ENCODE results near the gene EAPP. TPM values are rescaled to one million over a fixed set of nuclear protein-coding genes. Genes with fewer than 3 reads are reported as not detected.

The EAPP gene
- total and polyA plus RNA-seq, 2 experiments from 2014 or later = 25.0 to 53.6 TPM

DNA sequence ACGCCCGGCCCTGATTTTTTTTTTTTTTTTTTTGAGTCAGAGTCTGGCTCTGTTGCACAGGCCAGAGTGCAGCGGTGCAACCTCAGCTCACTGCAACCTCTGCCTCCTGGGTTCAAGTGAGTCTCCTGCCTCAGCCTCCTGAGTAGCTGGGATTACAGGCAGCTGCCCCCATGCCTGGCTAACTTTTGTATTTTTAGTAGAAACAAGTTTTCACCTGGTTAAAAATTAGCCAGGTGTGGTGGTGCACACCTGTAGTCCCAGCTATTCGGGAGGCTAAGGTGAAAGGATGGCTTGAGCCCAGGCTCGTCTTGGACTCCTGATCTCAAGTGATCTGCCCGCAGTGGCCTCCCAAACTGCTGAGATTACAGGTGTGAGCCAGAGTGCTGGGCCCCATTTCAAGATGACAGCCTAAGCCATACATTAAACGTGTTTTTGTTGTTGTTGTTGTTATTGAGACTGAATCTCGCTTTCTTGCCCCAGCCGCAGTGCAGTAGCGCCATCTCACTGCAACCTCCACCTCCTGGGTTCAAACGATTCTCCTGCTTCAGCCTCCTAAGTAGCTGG lies 42.7 kb upstream of the EAPP start (continued):
- TF ChIP-seq, protein P1, sequence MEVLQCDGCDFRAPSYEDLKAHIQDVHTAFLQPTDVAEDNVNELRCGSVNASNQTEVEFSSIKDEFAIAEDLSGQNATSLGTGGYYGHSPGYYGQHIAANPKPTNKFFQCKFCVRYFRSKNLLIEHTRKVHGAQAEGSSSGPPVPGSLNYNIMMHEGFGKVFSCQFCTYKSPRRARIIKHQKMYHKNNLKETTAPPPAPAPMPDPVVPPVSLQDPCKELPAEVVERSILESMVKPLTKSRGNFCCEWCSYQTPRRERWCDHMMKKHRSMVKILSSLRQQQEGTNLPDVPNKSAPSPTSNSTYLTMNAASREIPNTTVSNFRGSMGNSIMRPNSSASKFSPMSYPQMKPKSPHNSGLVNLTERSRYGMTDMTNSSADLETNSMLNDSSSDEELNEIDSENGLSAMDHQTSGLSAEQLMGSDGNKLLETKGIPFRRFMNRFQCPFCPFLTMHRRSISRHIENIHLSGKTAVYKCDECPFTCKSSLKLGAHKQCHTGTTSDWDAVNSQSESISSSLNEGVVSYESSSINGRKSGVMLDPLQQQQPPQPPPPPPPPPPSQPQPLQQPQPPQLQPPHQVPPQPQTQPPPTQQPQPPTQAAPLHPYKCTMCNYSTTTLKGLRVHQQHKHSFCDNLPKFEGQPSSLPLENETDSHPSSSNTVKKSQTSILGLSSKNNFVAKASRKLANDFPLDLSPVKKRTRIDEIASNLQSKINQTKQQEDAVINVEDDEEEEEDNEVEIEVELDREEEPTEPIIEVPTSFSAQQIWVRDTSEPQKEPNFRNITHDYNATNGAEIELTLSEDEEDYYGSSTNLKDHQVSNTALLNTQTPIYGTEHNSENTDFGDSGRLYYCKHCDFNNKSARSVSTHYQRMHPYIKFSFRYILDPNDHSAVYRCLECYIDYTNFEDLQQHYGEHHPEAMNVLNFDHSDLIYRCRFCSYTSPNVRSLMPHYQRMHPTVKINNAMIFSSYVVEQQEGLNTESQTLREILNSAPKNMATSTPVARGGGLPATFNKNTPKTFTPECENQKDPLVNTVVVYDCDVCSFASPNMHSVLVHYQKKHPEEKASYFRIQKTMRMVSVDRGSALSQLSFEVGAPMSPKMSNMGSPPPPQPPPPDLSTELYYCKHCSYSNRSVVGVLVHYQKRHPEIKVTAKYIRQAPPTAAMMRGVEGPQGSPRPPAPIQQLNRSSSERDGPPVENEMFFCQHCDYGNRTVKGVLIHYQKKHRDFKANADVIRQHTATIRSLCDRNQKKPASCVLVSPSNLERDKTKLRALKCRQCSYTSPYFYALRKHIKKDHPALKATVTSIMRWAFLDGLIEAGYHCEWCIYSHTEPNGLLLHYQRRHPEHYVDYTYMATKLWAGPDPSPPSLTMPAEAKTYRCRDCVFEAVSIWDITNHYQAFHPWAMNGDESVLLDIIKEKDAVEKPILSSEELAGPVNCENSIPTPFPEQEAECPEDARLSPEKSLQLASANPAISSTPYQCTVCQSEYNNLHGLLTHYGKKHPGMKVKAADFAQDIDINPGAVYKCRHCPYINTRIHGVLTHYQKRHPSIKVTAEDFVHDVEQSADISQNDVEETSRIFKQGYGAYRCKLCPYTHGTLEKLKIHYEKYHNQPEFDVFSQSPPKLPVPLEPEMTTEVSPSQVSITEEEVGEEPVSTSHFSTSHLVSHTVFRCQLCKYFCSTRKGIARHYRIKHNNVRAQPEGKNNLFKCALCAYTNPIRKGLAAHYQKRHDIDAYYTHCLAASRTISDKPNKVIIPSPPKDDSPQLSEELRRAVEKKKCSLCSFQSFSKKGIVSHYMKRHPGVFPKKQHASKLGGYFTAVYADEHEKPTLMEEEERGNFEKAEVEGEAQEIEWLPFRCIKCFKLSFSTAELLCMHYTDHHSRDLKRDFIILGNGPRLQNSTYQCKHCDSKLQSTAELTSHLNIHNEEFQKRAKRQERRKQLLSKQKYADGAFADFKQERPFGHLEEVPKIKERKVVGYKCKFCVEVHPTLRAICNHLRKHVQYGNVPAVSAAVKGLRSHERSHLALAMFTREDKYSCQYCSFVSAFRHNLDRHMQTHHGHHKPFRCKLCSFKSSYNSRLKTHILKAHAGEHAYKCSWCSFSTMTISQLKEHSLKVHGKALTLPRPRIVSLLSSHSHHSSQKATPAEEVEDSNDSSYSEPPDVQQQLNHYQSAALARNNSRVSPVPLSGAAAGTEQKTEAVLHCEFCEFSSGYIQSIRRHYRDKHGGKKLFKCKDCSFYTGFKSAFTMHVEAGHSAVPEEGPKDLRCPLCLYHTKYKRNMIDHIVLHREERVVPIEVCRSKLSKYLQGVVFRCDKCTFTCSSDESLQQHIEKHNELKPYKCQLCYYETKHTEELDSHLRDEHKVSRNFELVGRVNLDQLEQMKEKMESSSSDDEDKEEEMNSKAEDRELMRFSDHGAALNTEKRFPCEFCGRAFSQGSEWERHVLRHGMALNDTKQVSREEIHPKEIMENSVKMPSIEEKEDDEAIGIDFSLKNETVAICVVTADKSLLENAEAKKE (CRISPR knock-in tag; IDR thresholded peaks at IDR 0.05) = no peak
- TF ChIP-seq CREB1 (CRISPR knock-in tag; IDR thresholded peaks at IDR 0.05; ENCODE audit: low read depth) = no peak

DNA sequence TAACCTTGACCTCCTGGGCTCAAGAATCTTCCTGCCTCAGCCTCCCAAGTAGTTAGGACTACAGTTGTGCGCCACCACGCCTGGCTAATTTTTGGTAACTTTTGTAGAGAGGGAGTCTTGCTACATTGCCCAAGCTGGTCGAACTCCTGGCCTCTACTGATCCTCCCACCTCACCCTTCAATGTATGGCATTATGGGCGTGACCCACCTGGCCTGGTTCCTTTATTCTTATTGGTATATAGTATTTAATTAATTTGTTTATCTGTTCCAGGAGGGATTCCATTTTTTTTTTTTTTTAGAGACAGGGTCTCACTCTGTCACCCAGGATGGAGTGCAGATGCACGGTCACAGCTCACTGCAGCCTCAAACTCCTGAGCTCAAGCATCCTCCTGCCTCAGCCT lies 40.9 kb upstream of the EAPP start:
- Histone ChIP-seq H3K27me3 (ENCODE audit: insufficient read depth) (no peaks in the 10 kb centered on the region), H3K4me3 (no peak overlapping the region), H2AFZ (no peak overlapping the region), H3K79me2 (replicated peaks; ENCODE audit: insufficient read depth) (no peaks in the 10 kb centered on the region), H3K4me2 (no peak overlapping the region), H4K20me1 (replicated peaks; ENCODE audit: insufficient read depth) (no peaks in the 10 kb centered on the region; the same call in 1 of the 2 replicates), H3F3A (replicated peaks; ENCODE audit: low read depth) (no peaks in the 10 kb centered on the region), H3K4me1 (ENCODE audit: insufficient read depth) (no peaks in the 10 kb centered on the region), H3K27ac (ENCODE audit: low read depth) (no peak overlapping the region), H3K36me3 (ENCODE audit: insufficient read depth) (peaks cover 24% of the 10 kb centered on the region), H3K9me2 (ENCODE audit: insufficient read depth) (no peaks in the 10 kb centered on the region)
- Mint-ChIP-seq H3K36me3 (ENCODE audit: low read depth) (peaks cover 46% of the 10 kb centered on the region), H3K9me3 (no peaks in the 10 kb centered on the region), H3K4me3 (no peak overlapping the region), H3K4me1 (no peaks in the 10 kb centered on the region), H3K27me3 (ENCODE audit: insufficient read depth, low read depth, poor library complexity) (peaks cover 4% of the 10 kb centered on the region), H3K27ac (no peak overlapping the region)
- DNase-seq (ENCODE audit: low spot score) (no peak), ATAC-seq (no peak)
- TF ChIP-seq POLR2AphosphoS5 (IDR thresholded peaks at IDR 0.05; ENCODE audit: low read depth) (no peak), ZNF331 (CRISPR knock-in tag; IDR thresholded peaks at IDR 0.05; ENCODE audit: low read depth) (no peak), EZH2 (IDR thresholded peaks at IDR 0.05; ENCODE audit: low read depth, unreplicated experiment) (no peak), ZNF114 (CRISPR knock-in tag; IDR thresholded peaks at IDR 0.05) (no peak), EZH2phosphoT487 (IDR thresholded peaks at IDR 0.05; ENCODE audit: unreplicated experiment) (no peak)
- TF ChIP-seq, protein P1 (CRISPR knock-in tag; IDR thresholded peaks at IDR 0.05) = no peak
- TF ChIP-seq, protein P2, sequence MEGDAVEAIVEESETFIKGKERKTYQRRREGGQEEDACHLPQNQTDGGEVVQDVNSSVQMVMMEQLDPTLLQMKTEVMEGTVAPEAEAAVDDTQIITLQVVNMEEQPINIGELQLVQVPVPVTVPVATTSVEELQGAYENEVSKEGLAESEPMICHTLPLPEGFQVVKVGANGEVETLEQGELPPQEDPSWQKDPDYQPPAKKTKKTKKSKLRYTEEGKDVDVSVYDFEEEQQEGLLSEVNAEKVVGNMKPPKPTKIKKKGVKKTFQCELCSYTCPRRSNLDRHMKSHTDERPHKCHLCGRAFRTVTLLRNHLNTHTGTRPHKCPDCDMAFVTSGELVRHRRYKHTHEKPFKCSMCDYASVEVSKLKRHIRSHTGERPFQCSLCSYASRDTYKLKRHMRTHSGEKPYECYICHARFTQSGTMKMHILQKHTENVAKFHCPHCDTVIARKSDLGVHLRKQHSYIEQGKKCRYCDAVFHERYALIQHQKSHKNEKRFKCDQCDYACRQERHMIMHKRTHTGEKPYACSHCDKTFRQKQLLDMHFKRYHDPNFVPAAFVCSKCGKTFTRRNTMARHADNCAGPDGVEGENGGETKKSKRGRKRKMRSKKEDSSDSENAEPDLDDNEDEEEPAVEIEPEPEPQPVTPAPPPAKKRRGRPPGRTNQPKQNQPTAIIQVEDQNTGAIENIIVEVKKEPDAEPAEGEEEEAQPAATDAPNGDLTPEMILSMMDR (conservative IDR thresholded peaks at IDR 0.05; ENCODE audit: low read depth in 2 of 2) = no peak
